AG09309 (cell line): ENCODE results near the gene LAMA4.

Experiments
- DNase-seq: peaks from one replicate; pipeline ENCODE4 v3.0.0-alpha.2; 2010; ENCODE audit warnings: low read depth
- H3K4me3 ChIP-seq: 2 replicates; pipeline ENCODE4 v1.5.1; 2011; ENCODE audit warnings: mild to moderate bottlenecking, low read depth, low read length, moderate library complexity; ENCODE audit not compliant: control insufficient read depth
- TF ChIP-seq, protein P1 (sequence below): IDR thresholded peaks from 2 replicates; pipeline ENCODE4 v1.5.1; 2011; ENCODE audit warnings: mild to moderate bottlenecking, low read depth, low read length, inconsistent platforms; ENCODE audit not compliant: insufficient read depth, control insufficient read depth; ENCODE audit errors: missing control alignments

LAMA4 gene

GRCh38 chr6:112252571-112253497 is 1.5 kb downstream of the LAMA4 start:
- DNase-seq = no peak
- TF ChIP-seq, protein P1, sequence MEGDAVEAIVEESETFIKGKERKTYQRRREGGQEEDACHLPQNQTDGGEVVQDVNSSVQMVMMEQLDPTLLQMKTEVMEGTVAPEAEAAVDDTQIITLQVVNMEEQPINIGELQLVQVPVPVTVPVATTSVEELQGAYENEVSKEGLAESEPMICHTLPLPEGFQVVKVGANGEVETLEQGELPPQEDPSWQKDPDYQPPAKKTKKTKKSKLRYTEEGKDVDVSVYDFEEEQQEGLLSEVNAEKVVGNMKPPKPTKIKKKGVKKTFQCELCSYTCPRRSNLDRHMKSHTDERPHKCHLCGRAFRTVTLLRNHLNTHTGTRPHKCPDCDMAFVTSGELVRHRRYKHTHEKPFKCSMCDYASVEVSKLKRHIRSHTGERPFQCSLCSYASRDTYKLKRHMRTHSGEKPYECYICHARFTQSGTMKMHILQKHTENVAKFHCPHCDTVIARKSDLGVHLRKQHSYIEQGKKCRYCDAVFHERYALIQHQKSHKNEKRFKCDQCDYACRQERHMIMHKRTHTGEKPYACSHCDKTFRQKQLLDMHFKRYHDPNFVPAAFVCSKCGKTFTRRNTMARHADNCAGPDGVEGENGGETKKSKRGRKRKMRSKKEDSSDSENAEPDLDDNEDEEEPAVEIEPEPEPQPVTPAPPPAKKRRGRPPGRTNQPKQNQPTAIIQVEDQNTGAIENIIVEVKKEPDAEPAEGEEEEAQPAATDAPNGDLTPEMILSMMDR = no peak
- H3K4me3 ChIP-seq = peak overlapping the region; percentile 56

- TF ChIP-seq, protein P1 = no peak
- H3K4me3 ChIP-seq = peak overlapping the region; percentile 6; the same call in 1 of the 2 replicates
- DNase-seq = no peak
Observed at GRCh38 chr6:112251171-112251875, 3.0 kb downstream of the LAMA4 start.

DNA sequence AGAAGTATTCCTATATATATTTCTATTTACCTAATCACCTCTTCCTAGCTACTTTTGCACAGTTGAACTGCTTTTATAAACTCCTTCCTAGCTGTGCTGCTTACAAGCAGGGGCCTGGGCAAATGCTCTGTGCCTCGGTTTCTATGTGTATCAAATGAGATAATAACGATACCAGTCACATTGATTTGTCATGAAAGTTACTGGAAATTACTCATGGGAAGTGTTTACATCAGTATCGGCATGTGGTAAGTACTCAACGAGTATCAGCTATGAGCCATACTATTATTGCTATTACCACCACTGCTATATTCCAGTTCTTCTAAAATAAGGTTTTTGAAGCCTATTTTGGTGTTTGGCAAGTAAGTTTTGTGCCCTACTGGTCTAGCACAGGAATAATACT is 4.9 kb downstream of the LAMA4 start:
- DNase-seq = no peak
- no peak overlapping the region for H3K4me3 ChIP-seq
- TF ChIP-seq, protein P1 = no peak

DNA sequence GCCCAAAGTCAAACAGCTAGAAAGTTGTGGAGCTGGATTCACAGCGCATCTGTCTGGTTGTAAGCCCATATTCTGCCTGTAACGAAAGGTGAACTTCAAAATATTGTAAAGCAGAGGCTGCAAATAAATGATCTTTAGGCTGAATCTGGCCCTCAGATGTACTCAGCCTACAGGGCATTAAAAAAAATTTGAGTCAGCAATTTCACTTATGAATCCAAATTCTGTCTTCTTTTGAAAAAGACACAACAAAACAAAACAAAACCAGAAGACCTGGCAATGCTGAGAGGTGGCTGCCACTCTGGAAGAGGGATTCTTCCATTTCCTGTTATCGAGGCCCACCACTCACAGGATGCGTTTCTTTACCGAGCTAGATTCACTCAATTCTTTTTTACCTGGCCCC is 7.1 kb downstream of the LAMA4 start:
- no peak for DNase-seq
- H3K4me3 ChIP-seq = no peak overlapping the region; the same call in 1 of the 2 replicates
- TF ChIP-seq, protein P1 = no peak

DNA sequence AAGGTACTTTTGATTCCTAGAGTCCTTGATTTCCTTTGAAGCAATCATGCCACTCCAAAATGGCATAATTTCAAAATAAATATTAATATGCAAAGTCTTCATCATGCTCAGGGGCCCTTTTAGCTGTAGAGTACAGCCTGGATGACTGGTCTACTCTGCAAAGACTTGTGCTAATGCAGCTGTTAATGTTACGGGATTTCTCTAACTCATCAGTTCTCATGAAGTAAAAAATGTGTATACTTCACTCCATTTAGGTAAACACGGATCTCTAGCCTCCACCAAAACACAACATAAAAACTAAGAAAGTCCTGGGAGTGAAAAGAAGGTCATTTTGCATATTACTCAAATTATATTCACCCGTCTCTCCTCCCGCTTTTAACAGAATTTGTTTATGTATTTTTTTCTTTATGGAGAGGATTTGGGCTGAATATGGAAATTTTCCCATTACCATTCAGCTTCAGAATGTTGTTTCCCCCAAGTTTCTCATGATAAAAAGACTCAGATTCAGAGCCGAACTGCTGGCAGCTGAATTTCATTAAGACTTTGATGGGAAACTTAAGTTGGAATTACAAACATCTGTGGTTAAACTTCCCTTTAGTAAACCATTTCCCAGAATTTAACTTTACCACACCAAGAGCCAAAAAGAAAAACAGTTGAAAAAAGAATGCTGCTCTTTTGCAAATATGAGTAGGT is 8.7 kb downstream of the LAMA4 start:
- TF ChIP-seq, protein P1 = no peak
- no peak overlapping the region for H3K4me3 ChIP-seq
- peak; percentile 86 for DNase-seq

GRCh38 chr6:112243861-112244827 is 10.2 kb downstream of the LAMA4 start:
- TF ChIP-seq, protein P1 = no peak
- no peak overlapping the region for H3K4me3 ChIP-seq
- no peak for DNase-seq
